CD14-positive monocyte (primary cell): ENCODE results near the gene ADCY1. TPM values are rescaled to one million over a fixed set of nuclear protein-coding genes. Genes with fewer than 3 reads are reported as not detected.

Source experiments
- DNase-seq, 3 donors: peaks; one replicate each; pipeline ENCODE4 v3.0.0-alpha.2; 2011 to 2022
- H2AFZ ChIP-seq: 2 replicates; pipeline ENCODE4 v1.6.0; 2012; ENCODE audit warnings: mild to moderate bottlenecking, low read depth, low read length, inconsistent platforms; ENCODE audit not compliant: insufficient read depth, poor library complexity, severe bottlenecking
- H3K27ac ChIP-seq, 2 donors: 1 replicate in 1 of 2; 2 replicates in 1 of 2; pipeline ENCODE4 v1.5.1; 2012 to 2013; ENCODE audit warnings: low read length in 2 of 2, control low read depth in 1 of 2, inconsistent platforms in 1 of 2, low read depth in 1 of 2, mild to moderate bottlenecking in 1 of 2
- H3K27me3 ChIP-seq, 2 donors: one replicate each; pipeline versions ENCODE4 v1.6.0 to v1.6.1; 2011 to 2013; ENCODE audit warnings: low read length in 2 of 2; ENCODE audit not compliant: control insufficient read depth in 2 of 2, insufficient read depth in 2 of 2
- H3K36me3 ChIP-seq, 2 donors: replicated peaks in 1 of 2; 1 replicate in 1 of 2; 2 replicates in 1 of 2; pipeline versions ENCODE4 v1.5.1 to v1.6.1; 2012 to 2013; ENCODE audit warnings: low read length in 2 of 2, control low read depth in 1 of 2, inconsistent platforms in 1 of 2, mild to moderate bottlenecking in 1 of 2; ENCODE audit not compliant: insufficient read depth in 2 of 2, control insufficient read depth in 1 of 2
- H3K4me1 ChIP-seq, 2 donors: 1 replicate in 1 of 2; 2 replicates in 1 of 2; pipeline versions ENCODE4 v1.5.1 to v1.6.1; 2012 to 2013; ENCODE audit warnings: low read length in 2 of 2, control low read depth in 1 of 2, inconsistent platforms in 1 of 2, mild to moderate bottlenecking in 1 of 2, moderate library complexity in 1 of 2; ENCODE audit not compliant: insufficient read depth in 2 of 2, control insufficient read depth in 1 of 2
- H3K4me2 ChIP-seq: replicated peaks from 2 replicates; pipeline ENCODE3; 2012; ENCODE audit warnings: low read length, moderate library complexity, mild to moderate bottlenecking; ENCODE audit not compliant: poor library complexity, severe bottlenecking; ENCODE audit errors: extremely low read depth
- H3K4me3 ChIP-seq, 3 experiments: fragments of 200-600 bp in 1 of 3; sonication (generic) in 1 of 3; replicated peaks in 1 of 3; 1 replicate in 2 of 3; 2 replicates in 1 of 3; pipeline ENCODE4 v1.5.1; 2011 to 2013; ENCODE audit warnings: low read length in 3 of 3, mild to moderate bottlenecking in 3 of 3, control low read depth in 2 of 3, low read depth in 2 of 3, inconsistent platforms in 1 of 3, moderate library complexity in 1 of 3
- H3K79me2 ChIP-seq: 2 replicates; pipeline ENCODE4 v1.6.0; 2012; ENCODE audit warnings: mild to moderate bottlenecking, control low read depth, inconsistent platforms, low read length, moderate library complexity; ENCODE audit not compliant: insufficient read depth
- H3K9ac ChIP-seq: 2 replicates; pipeline ENCODE4 v1.6.0; 2017; ENCODE audit warnings: low read length, mild to moderate bottlenecking; ENCODE audit not compliant: insufficient read depth, poor library complexity, severe bottlenecking
- H3K9me3 ChIP-seq, 2 donors: replicated peaks in 1 of 2; 1 replicate in 1 of 2; 2 replicates in 1 of 2; pipeline versions ENCODE4 v1.5.1 to v1.6.1; 2012 to 2013; ENCODE audit warnings: low read length in 2 of 2, control low read depth in 1 of 2; ENCODE audit not compliant: control insufficient read depth in 1 of 2, insufficient read depth in 1 of 2
- H4K20me1 ChIP-seq: 2 replicates; pipeline ENCODE4 v1.6.0; 2012; ENCODE audit warnings: mild to moderate bottlenecking, low read length, control low read depth, moderate library complexity; ENCODE audit not compliant: insufficient read depth
- H3K27ac Mint-ChIP-seq, 7 donors: one replicate each; pipeline ENCODE4 v1.8.0; 2020; ENCODE audit warnings: mild to moderate bottlenecking in 7 of 7, mixed read lengths in 7 of 7, moderate library complexity in 6 of 7, inconsistent platforms in 2 of 7
- H3K27me3 Mint-ChIP-seq, 3 donors: one replicate each; pipeline ENCODE4 v1.8.0; 2021 to 2022; ENCODE audit warnings: low read depth in 3 of 3, mild to moderate bottlenecking in 3 of 3, mixed read lengths in 3 of 3, moderate library complexity in 3 of 3, inconsistent platforms in 1 of 3
- H3K36me3 Mint-ChIP-seq, 2 donors: one replicate each; pipeline ENCODE4 v1.8.0; 2020; ENCODE audit warnings: mixed read lengths in 2 of 2, inconsistent platforms in 1 of 2, mild to moderate bottlenecking in 1 of 2
- H3K4me1 Mint-ChIP-seq: one replicate; pipeline ENCODE4 v1.8.0; 2020; ENCODE audit warnings: mild to moderate bottlenecking, mixed read lengths
- H3K4me3 Mint-ChIP-seq, 2 donors: one replicate each; pipeline ENCODE4 v1.8.0; 2020; ENCODE audit warnings: mild to moderate bottlenecking in 2 of 2, mixed read lengths in 2 of 2, moderate library complexity in 1 of 2
- H3K9me3 Mint-ChIP-seq, 7 donors: one replicate each; pipeline ENCODE4 v1.8.0; 2020 to 2022; ENCODE audit warnings: mixed read lengths in 7 of 7, mild to moderate bottlenecking in 6 of 7, moderate library complexity in 6 of 7, inconsistent platforms in 2 of 7
- CTCF ChIP-seq: fragments of 200-600 bp; IDR thresholded peaks from one replicate; pipeline ENCODE4 v1.8.0; 2022; ENCODE audit warnings: antibody characterized with exemption, mild to moderate bottlenecking
- WGBS: methylation state at CpG from one replicate; pipeline ENCODE4 v1.1.5; 2013; ENCODE audit warnings: missing lambda C conversion rate; ENCODE audit not compliant: insufficient coverage; 5-methylcytosine and 5-hydroxymethylcytosine counted together
- intact Hi-C, 2 donors: fragments of 100-400 bp; cut with micrococcal nuclease; formaldehyde crosslinking; loops; one replicate each; pipeline versions ENCODE4 v1.15.0 to v1.15.1; 2023
- polyA plus RNA-seq, 3 donors: library from polyadenylated mRNA; depleted of rRNA in 1 of 3; unstranded in 2 of 3; stranded (reverse) in 1 of 3; fragments of 300-500 nt in 2 of 3; fragments of >200 nt in 1 of 3; fragmentation: Illumina TruSeq in 2 of 3; gene quantifications; 1 replicate in 2 of 3; 2 replicates in 1 of 3; pipeline ENCODE4 v1.2.3, GENCODE V29; 2012 to 2021

Gene ADCY1
- polyA plus RNA-seq, 3 donors: 0.01 TPM; not detected in 2

GRCh38 chr7:45682358-45682735 is 108.2 kb downstream of the ADCY1 start:
- 92% methylated on average over 5 of the region's 7 CpGs for WGBS
- no peak overlapping the region for H2AFZ ChIP-seq
- H3K27me3 ChIP-seq: no peaks in the 10 kb centered on the region
- H4K20me1 ChIP-seq: no peaks in the 10 kb centered on the region
- H3K27ac Mint-ChIP-seq: peak overlapping the region in 1 of 7 donors; percentile 58
- no peaks in the 10 kb centered on the region for H3K4me1 Mint-ChIP-seq
- H3K79me2 ChIP-seq: no peaks in the 10 kb centered on the region
- DNase-seq: no peak
- no peak overlapping the region for H3K9ac ChIP-seq
- no peak overlapping the region for H3K27ac ChIP-seq
- intact Hi-C loops: no loop called here
- peaks cover 0 to 9% (median 1%) of the 10 kb centered on the region in 7 donors for H3K9me3 Mint-ChIP-seq
- H3K9me3 ChIP-seq: peaks cover 0 to 2% of the 10 kb centered on the region in 2 donors
- no peaks in the 10 kb centered on the region for H3K36me3 ChIP-seq
- no peak for TF ChIP-seq CTCF
- H3K36me3 Mint-ChIP-seq: no peaks in the 10 kb centered on the region
- peaks cover 5% of the 10 kb centered on the region in 3 donors for H3K27me3 Mint-ChIP-seq
- no peak overlapping the region for H3K4me3 Mint-ChIP-seq
- no peaks in the 10 kb centered on the region for H3K4me1 ChIP-seq
- no peak overlapping the region for H3K4me2 ChIP-seq
- H3K4me3 ChIP-seq: no peak overlapping the region

- no peak overlapping the region for H3K4me3 Mint-ChIP-seq
- no peak for TF ChIP-seq CTCF
- no peaks in the 10 kb centered on the region for H3K36me3 Mint-ChIP-seq
- Histone ChIP-seq H3K4me3 (no peak overlapping the region), H3K4me1 (no peaks in the 10 kb centered on the region), H3K36me3 (no peaks in the 10 kb centered on the region), H2AFZ (no peak overlapping the region), H4K20me1 (no peaks in the 10 kb centered on the region), H3K79me2 (no peaks in the 10 kb centered on the region), H3K4me2 (no peak overlapping the region), H3K9ac (no peak overlapping the region), H3K27me3 (no peaks in the 10 kb centered on the region), H3K27ac (no peak overlapping the region), H3K9me3 (no peaks in the 10 kb centered on the region)
- WGBS: 73% methylated on average over 1 of the region's 7 CpGs
- H3K9me3 Mint-ChIP-seq: peaks cover 0 to 3% (median 0%) of the 10 kb centered on the region in 7 donors
- H3K27ac Mint-ChIP-seq: peak overlapping the region in 1 of 7 donors; percentile 58
- peaks cover 3 to 5% (median 4%) of the 10 kb centered on the region in 3 donors for H3K27me3 Mint-ChIP-seq
- DNase-seq: no peak
- no peaks in the 10 kb centered on the region for H3K4me1 Mint-ChIP-seq
- intact Hi-C loops: no loop called here
These were observed 108.8 kb downstream of the ADCY1 start for GRCh38 chr7:45682836-45683555.
